H1 (cell line): ENCODE data around the gene HTR4. TPM values are rescaled to one million over a fixed set of nuclear protein-coding genes. Genes with fewer than 3 reads are reported as not detected.
"Not testable (repeated sequence)": the region's sequence is repeated elsewhere in the genome, so short reads cannot be mapped to it uniquely, and the experiment has no call there.

ENCODE experiments used
- CTCF ChIA-PET: fragments of 300-600 bp; sonication (Branson Sonifier 250); formaldehyde crosslinking; loops from one replicate; lab custom pipeline; 2021; ENCODE audit not compliant: partially characterized antibody; lab: Charles Lee
- POLR2A ChIA-PET: fragments of 300-600 bp; sonication (Branson Sonifier 250); formaldehyde crosslinking; loops from one replicate; lab custom pipeline; 2021; ENCODE audit warnings: inconsistent platforms; ENCODE audit not compliant: partially characterized antibody; lab: Charles Lee
- DNase-seq, 2 experiments: peaks; one replicate each; pipeline versions ENCODE4 v3.0.0 to v3.0.0-alpha.2; 2010 to 2022; ENCODE audit warnings: low spot score in 2 of 2, low read depth in 1 of 2, mixed read lengths in 1 of 2
- FAIRE-seq: peaks from 2 replicates; lab custom pipeline; 2011; peaks lifted over from hg19 to GRCh38; lab: Jason Lieb, UNC
- H2AFZ ChIP-seq: 2 replicates; pipeline ENCODE4 v1.8.1; 2012; ENCODE audit warnings: low read length, inconsistent platforms
- H2AK5ac ChIP-seq: 2 replicates; pipeline ENCODE4 v1.6.1; 2013; ENCODE audit warnings: low read depth, low read length
- H2BK120ac ChIP-seq: replicated peaks from 2 replicates; pipeline ENCODE3; 2013; ENCODE audit warnings: low read depth, low read length, inconsistent platforms
- H2BK12ac ChIP-seq: 2 replicates; pipeline ENCODE4 v1.6.1; 2013; ENCODE audit warnings: low read depth, low read length
- H2BK15ac ChIP-seq: 2 replicates; pipeline ENCODE4 v1.6.1; 2013; ENCODE audit warnings: low read length
- H2BK20ac ChIP-seq: 2 replicates; pipeline ENCODE4 v1.6.1; 2013; ENCODE audit warnings: low read length
- H2BK5ac ChIP-seq: 2 replicates; pipeline ENCODE4 v1.6.1; 2013; ENCODE audit warnings: low read depth, low read length
- H3K14ac ChIP-seq: 2 replicates; pipeline ENCODE4 v1.6.1; 2013; ENCODE audit warnings: inconsistent platforms; ENCODE audit not compliant: insufficient read length
- H3K18ac ChIP-seq: 2 replicates; pipeline ENCODE4 v1.6.1; 2013; ENCODE audit warnings: low read length; ENCODE audit errors: extremely low read depth
- H3K23ac ChIP-seq: 2 replicates; pipeline ENCODE4 v1.6.1; 2013; ENCODE audit warnings: inconsistent platforms; ENCODE audit not compliant: insufficient read length
- H3K23me2 ChIP-seq: 2 replicates; pipeline ENCODE4 v1.6.1; 2013; ENCODE audit warnings: low read depth, low read length
- H3K27ac ChIP-seq: 2 replicates; pipeline ENCODE4 v1.6.1; 2011; ENCODE audit warnings: low read depth, low read length, inconsistent platforms
- H3K27me3 ChIP-seq, 4 experiments: replicated peaks in 1 of 4; 1 replicate in 1 of 4; 2 replicates in 3 of 4; pipeline versions ENCODE4 v1.6.1 to v1.8.1; 2011 to 2013; ENCODE audit warnings: low read length in 3 of 4, mild to moderate bottlenecking in 3 of 4, inconsistent platforms in 2 of 4, mixed read lengths in 2 of 4, moderate library complexity in 1 of 4; ENCODE audit not compliant: control insufficient read depth in 3 of 4, insufficient read depth in 3 of 4; ENCODE audit errors: extremely low read depth in 1 of 4
- H3K36me3 ChIP-seq, 4 experiments: 2 replicates each; pipeline versions ENCODE4 v1.6.1 to v1.8.1; 2011 to 2013; ENCODE audit warnings: mild to moderate bottlenecking in 4 of 4, low read length in 3 of 4, moderate library complexity in 2 of 4, control low read depth in 1 of 4, inconsistent platforms in 1 of 4; ENCODE audit not compliant: insufficient read depth in 4 of 4, control insufficient read depth in 2 of 4
- H3K4ac ChIP-seq: replicated peaks from 2 replicates; pipeline ENCODE3; 2013; ENCODE audit warnings: low read length, low read depth, mixed read lengths, inconsistent platforms; ENCODE audit not compliant: insufficient read length
- H3K4me1 ChIP-seq, 4 experiments: replicated peaks in 1 of 4; 1 replicate in 1 of 4; 2 replicates in 3 of 4; pipeline versions ENCODE4 v1.6.1 to v1.8.1; 2011 to 2013; ENCODE audit warnings: low read length in 3 of 4, inconsistent platforms in 2 of 4, mixed read lengths in 1 of 4; ENCODE audit not compliant: insufficient read depth in 4 of 4, control insufficient read depth in 3 of 4
- H3K4me2 ChIP-seq, 2 experiments: 2 replicates each; pipeline versions ENCODE4 v1.6.1 to v1.8.1; 2011 to 2013; ENCODE audit warnings: low read depth in 2 of 2, low read length in 2 of 2, control low read depth in 1 of 2, inconsistent platforms in 1 of 2, mild to moderate bottlenecking in 1 of 2; ENCODE audit not compliant: insufficient read depth in 1 of 2
- H3K4me3 ChIP-seq, 4 experiments: fragments of 200-600, 300-600 bp in 1 of 4; sonication (generic), shearing (Covaris generic), sonication (Bioruptor Twin) in 1 of 4; 2 replicates each; pipeline versions ENCODE4 v1.5.1 to v1.8.1; 2011 to 2016; ENCODE audit warnings: low read length in 4 of 4, low read depth in 3 of 4, control low read depth in 2 of 4, inconsistent platforms in 2 of 4, mild to moderate bottlenecking in 2 of 4, mixed read lengths in 1 of 4, moderate library complexity in 1 of 4; ENCODE audit not compliant: insufficient read depth in 2 of 4; ENCODE audit errors: extremely low read depth in 1 of 4
- H3K56ac ChIP-seq: replicated peaks from 2 replicates; pipeline ENCODE3; 2013; ENCODE audit warnings: low read depth, mild to moderate bottlenecking, mixed read lengths, low read length, inconsistent platforms; ENCODE audit not compliant: insufficient read length
- H3K79me1 ChIP-seq: 2 replicates; pipeline ENCODE4 v1.6.1; 2013; ENCODE audit warnings: low read depth, low read length, control low read depth
- H3K79me2 ChIP-seq, 2 experiments: 2 replicates each; pipeline versions ENCODE4 v1.6.1 to v1.8.1; 2012 to 2013; ENCODE audit warnings: low read length in 2 of 2, mild to moderate bottlenecking in 2 of 2, inconsistent platforms in 1 of 2; ENCODE audit not compliant: insufficient read depth in 2 of 2, control insufficient read depth in 1 of 2
- H3K9ac ChIP-seq, 4 experiments: replicated peaks in 1 of 4; 1 replicate in 1 of 4; 2 replicates in 3 of 4; pipeline versions ENCODE4 v1.6.1 to v1.8.1; 2011 to 2013; ENCODE audit warnings: low read depth in 3 of 4, low read length in 3 of 4, control low read depth in 2 of 4, mild to moderate bottlenecking in 2 of 4, moderate library complexity in 2 of 4, inconsistent platforms in 1 of 4; ENCODE audit errors: extremely low read depth in 1 of 4
- H3K9me3 ChIP-seq, 2 experiments: 2 replicates each; pipeline versions ENCODE4 v1.6.1 to v1.8.1; 2012 to 2013; ENCODE audit warnings: mild to moderate bottlenecking in 2 of 2, moderate library complexity in 2 of 2, control low read depth in 1 of 2, inconsistent platforms in 1 of 2, low read depth in 1 of 2, low read length in 1 of 2, mixed read lengths in 1 of 2; ENCODE audit not compliant: insufficient read depth in 2 of 2
- H4K20me1 ChIP-seq, 2 experiments: replicated peaks in 1 of 2; 2 replicates each; pipeline versions ENCODE3 to v1.8.1; 2011 to 2013; ENCODE audit warnings: inconsistent platforms in 2 of 2, low read length in 2 of 2, mild to moderate bottlenecking in 1 of 2; ENCODE audit not compliant: insufficient read depth in 2 of 2, control insufficient read depth in 1 of 2
- H4K5ac ChIP-seq: 2 replicates; pipeline ENCODE4 v1.6.1; 2013; ENCODE audit warnings: low read length, low read depth, mixed read lengths, inconsistent platforms; ENCODE audit not compliant: insufficient read length
- H4K8ac ChIP-seq: 2 replicates; pipeline ENCODE4 v1.8.0; 2013; ENCODE audit warnings: mild to moderate bottlenecking, moderate library complexity, low read length, inconsistent platforms; ENCODE audit not compliant: insufficient read depth; ENCODE audit errors: extremely low read depth
- H4K91ac ChIP-seq: replicated peaks from 2 replicates; pipeline ENCODE3; 2013; ENCODE audit warnings: low read length, mixed read lengths, inconsistent platforms; ENCODE audit not compliant: insufficient read length
- HDAC2 ChIP-seq, 2 experiments: fragments of 300-600 bp in 1 of 2; sonication (generic) in 1 of 2; IDR thresholded peaks; 2 replicates each; pipeline ENCODE4 v1.6.1; 2011 to 2012; ENCODE audit warnings: low read depth in 2 of 2, low read length in 2 of 2, mild to moderate bottlenecking in 2 of 2, moderate library complexity in 2 of 2, borderline replicate concordance in 1 of 2, inconsistent platforms in 1 of 2
- KDM4A ChIP-seq: IDR thresholded peaks from one replicate; pipeline ENCODE4 v1.7.1; 2012; ENCODE audit warnings: low read depth, mild to moderate bottlenecking, moderate library complexity, low read length, inconsistent platforms; ENCODE audit not compliant: severe bottlenecking
- KDM5A ChIP-seq: fragments of 200-600 bp; IDR thresholded peaks from 2 replicates; pipeline ENCODE4 v1.7.1; 2012; ENCODE audit warnings: mild to moderate bottlenecking, low read length, inconsistent platforms, mixed read lengths
- SP1 ChIP-seq: IDR thresholded peaks from 2 replicates; pipeline ENCODE4 v1.6.1; 2011; ENCODE audit warnings: low read depth, low read length
- USF2 ChIP-seq: IDR thresholded peaks from 2 replicates; pipeline ENCODE4 v1.6.1; 2011; ENCODE audit warnings: low read length, improper control_type of control experiment
- WGBS, 2 experiments: shearing (Covaris generic) in 1 of 2; methylation state at CpG; one replicate each; pipeline versions ENCODE4 v1.1.6 to v1.1.7; 2013 to 2015; ENCODE audit warnings: low lambda C conversion rate in 2 of 2, mixed read lengths in 2 of 2, inconsistent platforms in 1 of 2, low coverage in 1 of 2, missing lambda C conversion rate in 1 of 2; ENCODE audit not compliant: insufficient replicate concordance in 2 of 2, insufficient coverage in 1 of 2, insufficient read length in 1 of 2; ENCODE audit errors: extremely low coverage in 1 of 2, missing lambda C conversion rate in 1 of 2; 5-methylcytosine and 5-hydroxymethylcytosine counted together
- polyA plus RNA-seq, 7 experiments: library from polyadenylated mRNA; depleted of rRNA in 3 of 7; stranded (reverse) in 5 of 7; unstranded in 2 of 7; fragments of >200 nt in 5 of 7; fragments of 200-250 nt in 2 of 7; gene quantifications; 1 replicate in 5 of 7; 2 replicates in 1 of 7; 4 replicates in 1 of 7; pipeline versions ENCODE4 v1.2.1 to v1.2.3, GENCODE V29; 2011 to 2013; ENCODE audit warnings: missing spikeins in 2 of 7, mixed read lengths in 2 of 7
- total RNA-seq: library from RNA; stranded (reverse); fragmentation: NEBNext Ultra II Directional; extraction: Animal tissue kit (Norgen Biotek cat#: 25700); gene quantifications from 2 replicates; pipeline ENCODE4 v1.2.1, GENCODE V29; 2021

HTR4 gene
- total and polyA plus RNA-seq, 2 of the 8 experiments (the other 6 are each of a cell fraction or from before 2014, with no cell fraction given) = not detected

GRCh38 chr5:148681157-148682057, 27.1 kb upstream of the HTR4 start (continued):
- TF ChIP-seq USF2 = no peak
- no peak for TF ChIP-seq HDAC2 (IDR thresholded peaks at IDR 0.05; ENCODE audit: borderline replicate concordance in 1 of 2, low read depth in 2 of 2, low read length in 2 of 2)
- no peak for TF ChIP-seq KDM5A
- TF ChIP-seq SP1 = no peak
- TF ChIP-seq KDM4A = no peak
- TF ChIP-seq, all 59 proteins: peak for 0

- H4K91ac ChIP-seq, H3K4me1 ChIP-seq, H2BK120ac ChIP-seq, H2BK5ac ChIP-seq, H3K79me1 ChIP-seq, H2BK20ac ChIP-seq, H3K27me3 ChIP-seq, H2BK15ac ChIP-seq, H3K79me2 ChIP-seq, DNase-seq, H3K9ac ChIP-seq, H3K23me2 ChIP-seq, H3K4me3 ChIP-seq, H3K4ac ChIP-seq, H3K27ac ChIP-seq, H3K14ac ChIP-seq, POLR2A ChIA-PET, FAIRE-seq, H2BK12ac ChIP-seq, H2AFZ ChIP-seq, H3K36me3 ChIP-seq, H4K5ac ChIP-seq, H2AK5ac ChIP-seq, H4K8ac ChIP-seq, H4K20me1 ChIP-seq, H3K18ac ChIP-seq, H3K56ac ChIP-seq, H3K23ac ChIP-seq, H3K4me2 ChIP-seq: not testable (repeated sequence)
- peaks cover 7 to 11% of the 10 kb centered on the region in 2 experiments for H3K9me3 ChIP-seq
- CTCF ChIA-PET = interaction anchor here (1.6 kb wide), 1 partner anchor 15 kb away, joined by 5 read pairs; no protein-coding TSS in a partner anchor
- 94% methylated on average over 4 of the region's 6 CpGs; no CpG with 5 or more reads in 1 of the 2 experiments for WGBS, 2 experiments
Measured at GRCh38 chr5:148673704-148674103, 19.4 kb upstream of the HTR4 start.
